ENCODE data around the gene BRSK2.

GRCh38 chr11:1478011-1478410 lies 88.3 kb downstream of the BRSK2 start:
- TF ChIP-seq CTCF (IDR thresholded peaks at IDR 0.05; ENCODE audit: low read length) (no peak), EZH2 (optimal IDR thresholded peaks at IDR 0.05; ENCODE audit: low read depth, low read length) (no peak)
